Naive B cell (primary cell): ENCODE results near the gene PRDM7. TPM values are rescaled to one million over a fixed set of nuclear protein-coding genes. Genes with fewer than 3 reads are reported as not detected.
"Not testable (repeated sequence)": the region's sequence is repeated elsewhere in the genome, so short reads cannot be mapped to it uniquely, and the experiment has no call there.

ENCODE experiments used
- ATAC-seq, 2 donors: fragments of 150-1000 bp; cut with Tn5 transposase; 2 replicates each; pipeline ENCODE4 v1.10.0; 2021; ENCODE audit warnings: low read depth in 2 of 2, mild to moderate bottlenecking in 2 of 2, moderate library complexity in 2 of 2
- DNase-seq: peaks from one replicate; pipeline ENCODE4 v3.0.0; 2022
- H3K27ac Mint-ChIP-seq, 6 donors: one replicate each; pipeline ENCODE4 v1.8.0; 2020 to 2022; ENCODE audit warnings: mild to moderate bottlenecking in 6 of 6, mixed read lengths in 6 of 6, moderate library complexity in 5 of 6, inconsistent platforms in 2 of 6
- H3K27me3 Mint-ChIP-seq, 3 donors: one replicate each; pipeline ENCODE4 v1.8.0; 2021 to 2022; ENCODE audit warnings: mixed read lengths in 3 of 3, mild to moderate bottlenecking in 1 of 3
- H3K36me3 Mint-ChIP-seq, 2 donors: one replicate each; pipeline ENCODE4 v1.8.0; 2020 to 2022; ENCODE audit warnings: mixed read lengths in 2 of 2, inconsistent platforms in 1 of 2, mild to moderate bottlenecking in 1 of 2
- H3K4me1 Mint-ChIP-seq, 3 donors: one replicate each; pipeline ENCODE4 v1.8.0; 2020 to 2022; ENCODE audit warnings: mixed read lengths in 3 of 3, inconsistent platforms in 1 of 3, mild to moderate bottlenecking in 1 of 3, moderate library complexity in 1 of 3
- H3K4me3 Mint-ChIP-seq, 8 donors: one replicate each; pipeline ENCODE4 v1.8.0; 2020 to 2022; ENCODE audit warnings: mild to moderate bottlenecking in 8 of 8, mixed read lengths in 8 of 8, moderate library complexity in 8 of 8, inconsistent platforms in 2 of 8
- H3K9me3 Mint-ChIP-seq, 7 donors: one replicate each; pipeline ENCODE4 v1.8.0; 2020 to 2022; ENCODE audit warnings: mixed read lengths in 7 of 7, mild to moderate bottlenecking in 5 of 7, inconsistent platforms in 2 of 7, moderate library complexity in 1 of 7
- polyA plus RNA-seq, 6 donors: library from polyadenylated mRNA; unstranded; fragments of 300-500 nt; fragmentation: Illumina TruSeq; gene quantifications; one replicate each; pipeline ENCODE4 v1.2.3, GENCODE V29; 2021; ENCODE audit warnings: low read depth in 6 of 6

The PRDM7 gene
- polyA plus RNA-seq, 6 donors from 2014 or later = not detected

DNA sequence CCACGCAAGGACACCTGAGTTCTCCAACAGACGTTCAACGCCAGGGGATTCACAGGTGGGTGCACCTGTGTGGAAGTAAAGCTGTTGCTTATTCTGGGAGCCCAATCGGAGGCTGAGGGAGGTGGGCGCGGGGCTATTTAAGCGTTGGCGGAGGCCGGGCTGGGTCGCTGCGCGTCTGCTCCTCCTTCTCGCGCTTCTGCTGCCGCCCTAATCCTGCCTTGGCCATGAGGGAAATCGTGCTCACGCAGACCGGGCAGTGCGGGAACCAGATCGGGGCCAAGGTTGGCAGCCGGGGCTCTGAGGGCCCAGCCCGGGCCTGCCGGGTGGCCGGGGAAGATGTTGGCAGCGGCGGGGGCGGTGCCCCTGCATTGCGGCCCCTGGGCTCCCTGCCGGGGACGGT is 16.7 kb upstream of the PRDM7 start:
- H3K27ac Mint-ChIP-seq, ATAC-seq, H3K4me3 Mint-ChIP-seq, H3K36me3 Mint-ChIP-seq, DNase-seq, H3K9me3 Mint-ChIP-seq, H3K4me1 Mint-ChIP-seq: not testable (repeated sequence)
- peaks cover 6 to 13% (median 8%) of the 10 kb centered on the region in 3 donors for H3K27me3 Mint-ChIP-seq

DNA sequence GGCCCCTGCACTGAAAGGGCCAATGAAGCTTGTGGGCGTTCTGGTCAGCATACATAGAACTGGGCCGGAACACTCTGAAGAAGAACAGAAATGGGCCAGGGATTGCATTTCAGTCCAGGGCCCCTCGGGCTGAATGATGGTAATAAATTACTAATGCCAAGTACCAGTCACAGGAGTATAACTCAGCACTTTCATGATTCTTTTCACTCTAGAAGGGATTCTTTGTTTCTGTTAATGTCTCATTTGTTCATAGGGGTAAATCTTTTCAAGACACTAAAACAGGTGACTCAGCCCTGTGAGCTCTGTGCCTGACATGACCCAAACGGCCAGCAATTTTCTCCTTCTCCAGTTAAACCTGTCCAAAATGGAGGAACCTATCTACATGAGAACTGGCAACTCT is 15.7 kb upstream of the PRDM7 start:
- H3K4me3 Mint-ChIP-seq, H3K36me3 Mint-ChIP-seq, DNase-seq, H3K9me3 Mint-ChIP-seq, H3K4me1 Mint-ChIP-seq, ATAC-seq: not testable (repeated sequence)
- peak overlapping the region in 1 of 6 donors; percentile 16 for H3K27ac Mint-ChIP-seq
- H3K27me3 Mint-ChIP-seq = peaks cover 7 to 21% (median 8%) of the 10 kb centered on the region in 3 donors

DNA sequence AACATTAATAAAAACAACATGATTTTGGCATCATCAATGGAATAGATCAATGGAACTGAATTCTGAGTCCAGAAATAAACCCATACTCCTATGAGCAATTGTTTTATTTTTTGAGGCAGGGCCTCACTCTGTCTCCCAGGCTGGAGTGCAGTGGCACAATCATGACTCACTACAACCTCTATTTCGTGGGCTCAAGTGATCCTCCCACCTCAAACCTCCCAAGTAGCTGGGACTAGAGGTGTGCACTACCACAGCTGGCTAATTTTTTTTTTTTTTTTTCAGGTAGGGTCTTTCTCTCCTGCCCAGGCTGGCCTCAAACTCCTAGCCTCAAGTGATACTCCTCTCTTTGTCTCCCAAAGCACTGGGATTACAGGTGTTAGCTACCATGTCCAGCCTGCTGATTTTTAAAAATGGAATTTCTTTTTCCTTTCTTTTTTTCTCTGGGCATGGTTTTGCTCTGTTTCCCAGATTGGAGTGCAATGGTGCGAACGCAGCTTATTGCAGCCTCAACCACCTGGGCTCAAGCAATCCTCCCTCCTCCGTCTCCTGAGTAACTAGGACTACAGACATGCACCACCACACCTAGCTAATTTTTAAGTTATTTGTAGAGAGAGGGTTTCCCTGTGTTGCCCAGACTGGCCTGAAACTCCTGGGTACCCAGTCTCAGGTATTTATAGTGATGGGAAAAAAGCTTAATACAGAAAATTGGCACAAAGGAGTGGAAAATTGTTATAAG is 7.3 kb upstream of the PRDM7 start:
- H3K36me3 Mint-ChIP-seq = no peaks in the 10 kb centered on the region
- H3K27me3 Mint-ChIP-seq = peaks cover 7 to 46% (median 13%) of the 10 kb centered on the region in 3 donors
- DNase-seq (no peak), ATAC-seq (no peak)
- peak overlapping the region in 1 of 6 donors; percentile 83 for H3K27ac Mint-ChIP-seq
- peaks cover 9 to 13% (median 11%) of the 10 kb centered on the region in 3 donors for H3K4me1 Mint-ChIP-seq
- H3K4me3 Mint-ChIP-seq = peak overlapping the region in 2 of 8 donors; percentile 70 to 92
- H3K9me3 Mint-ChIP-seq = peaks cover 0 to 3% (median 0%) of the 10 kb centered on the region in 7 donors

DNA sequence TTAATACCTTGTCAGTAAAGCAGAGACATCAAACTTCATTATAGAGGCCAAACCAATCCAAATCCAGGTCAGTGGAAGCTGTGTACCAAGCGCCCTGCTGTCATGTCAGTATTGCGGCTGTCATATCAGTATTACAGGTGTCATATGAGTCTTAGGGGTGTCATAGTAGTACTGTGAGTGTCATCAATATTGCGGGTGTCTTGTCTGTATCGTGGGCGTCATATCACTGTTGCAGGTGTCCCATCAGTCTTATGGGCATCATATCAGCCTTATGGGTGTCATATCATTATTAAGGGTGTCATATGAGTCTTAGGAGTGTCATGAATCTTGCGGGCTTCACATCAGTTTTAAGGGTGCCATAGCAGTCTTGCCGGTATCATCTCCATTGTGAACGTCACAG is 6.0 kb upstream of the PRDM7 start:
- DNase-seq (no peak), ATAC-seq (no peak)
- Mint-ChIP-seq H3K27me3 (peaks cover 7 to 45% (median 8%) of the 10 kb centered on the region in 3 donors), H3K4me3 (peak overlapping the region; percentile 84 to 98 (median 96)), H3K27ac (no peak overlapping the region), H3K4me1 (peaks cover 10 to 13% (median 12%) of the 10 kb centered on the region in 3 donors), H3K36me3 (no peaks in the 10 kb centered on the region), H3K9me3 (peaks cover 0 to 3% (median 0%) of the 10 kb centered on the region in 7 donors)

GRCh38 chr16:90081606-90081970 is 4.5 kb upstream of the PRDM7 start:
- H3K27ac Mint-ChIP-seq = peak overlapping the region in 2 of 6 donors; percentile 47 to 88
- H3K4me1 Mint-ChIP-seq = peaks cover 24 to 27% (median 26%) of the 10 kb centered on the region in 3 donors
- H3K9me3 Mint-ChIP-seq = peaks cover 0 to 3% (median 0%) of the 10 kb centered on the region in 7 donors
- DNase-seq (no peak), ATAC-seq (no peak)
- peak overlapping the region; percentile 84 to 98 (median 96) for H3K4me3 Mint-ChIP-seq
- no peaks in the 10 kb centered on the region for H3K36me3 Mint-ChIP-seq
- H3K27me3 Mint-ChIP-seq = peaks cover 7 to 40% (median 8%) of the 10 kb centered on the region in 3 donors

- peak overlapping the region in 5 of 8 donors; percentile 6 to 97 (median 34) for H3K4me3 Mint-ChIP-seq
- peak overlapping the region in 2 of 6 donors; percentile 6 to 58 for H3K27ac Mint-ChIP-seq
- ATAC-seq = no peak
- peaks cover 0 to 2% (median 0%) of the 10 kb centered on the region in 7 donors for H3K9me3 Mint-ChIP-seq
- peaks cover 27 to 32% (median 30%) of the 10 kb centered on the region in 3 donors for H3K4me1 Mint-ChIP-seq
- DNase-seq = no peak
- H3K27me3 Mint-ChIP-seq = peaks cover 0 to 47% (median 4%) of the 10 kb centered on the region in 3 donors
- H3K36me3 Mint-ChIP-seq = no peaks in the 10 kb centered on the region
Observed at GRCh38 chr16:90078579-90078895, 1.4 kb upstream of the PRDM7 start.

GRCh38 chr16:90077757-90078578 is 837 bp upstream of the PRDM7 start:
- ATAC-seq (peak; percentile 76 to 77), DNase-seq (peak; percentile 59)
- Mint-ChIP-seq H3K9me3 (peaks cover 0 to 2% (median 0%) of the 10 kb centered on the region in 7 donors), H3K36me3 (no peaks in the 10 kb centered on the region), H3K4me3 (peak overlapping the region; percentile 85 to 97 (median 94)), H3K4me1 (peaks cover 27 to 32% (median 30%) of the 10 kb centered on the region in 3 donors), H3K27me3 (peaks cover 0 to 47% (median 4%) of the 10 kb centered on the region in 3 donors), H3K27ac (peak overlapping the region; percentile 68 to 93 (median 86))

DNA sequence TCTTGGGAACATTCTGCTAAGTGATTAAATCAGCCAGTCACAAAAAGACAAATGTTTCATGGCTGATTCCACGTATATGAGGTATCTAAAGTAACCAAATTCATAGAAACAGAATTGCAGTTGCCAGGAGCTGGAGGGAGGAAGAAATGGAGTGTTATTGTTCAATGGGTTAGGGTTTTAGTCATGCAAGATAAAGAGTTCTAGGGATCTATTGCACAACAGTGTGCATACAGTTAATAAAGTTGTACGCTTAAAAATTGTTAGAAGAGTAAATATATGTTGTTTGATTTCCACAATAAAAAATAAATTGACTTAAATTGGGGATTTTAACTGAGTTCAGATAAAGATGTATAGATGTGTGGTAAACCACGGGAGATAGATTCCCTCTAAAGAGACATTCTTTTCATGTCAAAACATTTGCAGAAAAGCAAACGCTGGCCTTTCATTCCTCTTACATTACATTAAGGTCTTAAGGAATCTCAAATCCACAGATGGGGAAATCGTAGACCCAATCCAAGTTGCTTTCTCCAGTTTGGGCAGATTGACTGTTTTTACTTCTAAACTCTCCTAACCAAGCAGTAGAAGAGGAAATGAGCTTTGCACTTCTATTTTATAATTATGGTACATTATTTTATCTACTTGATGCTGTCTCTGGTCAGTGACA is 4.6 kb downstream of the PRDM7 start:
- Mint-ChIP-seq H3K4me1 (peaks cover 18 to 33% (median 26%) of the 10 kb centered on the region in 3 donors), H3K27ac (no peak overlapping the region), H3K27me3 (peaks cover 5 to 29% (median 6%) of the 10 kb centered on the region in 3 donors), H3K4me3 (peak overlapping the region in 1 of 8 donors; percentile 7), H3K9me3 (peaks cover 0 to 2% (median 0%) of the 10 kb centered on the region in 7 donors), H3K36me3 (no peaks in the 10 kb centered on the region)
- DNase-seq = no peak
- ATAC-seq = no peak

DNA sequence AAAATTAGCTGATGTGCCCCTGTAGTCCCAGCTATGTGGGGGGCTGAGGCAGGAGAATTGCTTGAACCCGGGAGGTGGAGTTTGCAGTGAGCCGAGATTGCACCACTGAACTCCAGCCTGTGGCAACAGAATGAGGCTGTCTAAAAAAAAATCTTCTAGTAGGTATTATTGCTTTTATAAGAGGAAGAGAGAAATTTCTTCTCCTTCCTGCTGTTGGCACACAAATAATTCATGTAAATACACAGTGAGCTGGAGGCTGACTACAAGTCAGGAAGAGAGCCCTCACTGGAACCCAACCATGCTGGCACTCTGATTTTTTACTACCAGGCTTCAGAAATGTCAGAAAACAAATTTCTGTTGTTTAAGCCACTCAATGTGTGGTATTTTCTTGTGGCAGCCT is 6.7 kb downstream of the PRDM7 start:
- Mint-ChIP-seq H3K27ac (no peak overlapping the region), H3K9me3 (no peaks in the 10 kb centered on the region), H3K27me3 (peaks cover 5 to 15% (median 11%) of the 10 kb centered on the region in 3 donors), H3K4me3 (peak overlapping the region in 3 of 8 donors; percentile 1 to 55 (median 30)), H3K36me3 (no peaks in the 10 kb centered on the region), H3K4me1 (peaks cover 6 to 18% (median 15%) of the 10 kb centered on the region in 3 donors)
- DNase-seq (no peak), ATAC-seq (peak; percentile 25 to 38)

DNA sequence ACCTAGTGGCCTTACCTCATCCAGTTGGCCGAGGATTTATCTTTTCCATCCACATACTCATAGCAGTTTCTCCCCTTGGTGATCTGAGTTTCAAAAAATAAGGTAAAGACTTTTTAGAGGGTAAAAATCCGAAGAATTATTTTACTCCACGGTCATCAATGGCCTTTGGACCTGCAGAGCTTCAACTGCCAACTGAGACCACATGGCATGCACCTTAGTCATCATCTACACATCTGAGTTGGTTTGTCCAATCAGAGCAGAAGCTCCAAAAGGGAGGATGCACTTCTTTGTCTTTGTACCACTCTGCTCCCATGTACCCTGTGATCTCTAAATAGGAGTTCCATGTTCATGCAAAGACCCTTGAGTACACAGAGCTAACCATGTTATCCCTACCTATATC is 15.7 kb downstream of the PRDM7 start:
- ATAC-seq (no peak), DNase-seq (no peak)
- peaks cover 9 to 35% (median 33%) of the 10 kb centered on the region in 3 donors for H3K27me3 Mint-ChIP-seq
- H3K4me1 Mint-ChIP-seq = peaks cover 0 to 3% (median 0%) of the 10 kb centered on the region in 3 donors
- H3K27ac Mint-ChIP-seq = no peak overlapping the region
- no peaks in the 10 kb centered on the region for H3K36me3 Mint-ChIP-seq
- no peaks in the 10 kb centered on the region for H3K9me3 Mint-ChIP-seq
- H3K4me3 Mint-ChIP-seq = no peak overlapping the region

- H3K9me3 Mint-ChIP-seq = peaks cover 17 to 31% (median 27%) of the 10 kb centered on the region in 7 donors
- no peak for ATAC-seq
- no peak overlapping the region for H3K27ac Mint-ChIP-seq
- peaks cover 12 to 24% (median 22%) of the 10 kb centered on the region in 3 donors for H3K27me3 Mint-ChIP-seq
- peaks cover 17 to 20% of the 10 kb centered on the region in 2 donors for H3K36me3 Mint-ChIP-seq
- peaks cover 0 to 3% (median 0%) of the 10 kb centered on the region in 3 donors for H3K4me1 Mint-ChIP-seq
- DNase-seq = no peak
- H3K4me3 Mint-ChIP-seq = no peak overlapping the region
Observed at GRCh38 chr16:90057738-90058173, 19.4 kb downstream of the PRDM7 start.

- not testable (repeated sequence) for H3K4me1 Mint-ChIP-seq
Observed at GRCh38 chr16:90056521-90056920, 20.6 kb downstream of the PRDM7 start.

GRCh38 chr16:90055371-90055770 is 21.8 kb downstream of the PRDM7 start:
- DNase-seq (no peak), ATAC-seq (no peak)
- Mint-ChIP-seq H3K27ac (no peak overlapping the region), H3K9me3 (peaks cover 17 to 32% (median 27%) of the 10 kb centered on the region in 7 donors), H3K4me1 (no peaks in the 10 kb centered on the region), H3K27me3 (peaks cover 12 to 16% (median 16%) of the 10 kb centered on the region in 3 donors), H3K36me3 (peaks cover 17 to 20% of the 10 kb centered on the region in 2 donors), H3K4me3 (no peak overlapping the region)

More at GRCh38 chr16:90056521-90056920, 20.6 kb downstream of the PRDM7 start:
- not testable (repeated sequence) for H3K4me3 Mint-ChIP-seq, DNase-seq, H3K27ac Mint-ChIP-seq, ATAC-seq
- Mint-ChIP-seq H3K36me3 (peaks cover 17 to 20% of the 10 kb centered on the region in 2 donors), H3K27me3 (peaks cover 12 to 24% (median 23%) of the 10 kb centered on the region in 3 donors), H3K9me3 (peaks cover 17 to 32% (median 27%) of the 10 kb centered on the region in 7 donors)
